PC-9 (cell line): ENCODE data around the gene LUC7L.

Experiments used
- CTCF ChIP-seq: fragments of 200-600 bp; sonication (generic); conservative IDR thresholded peaks from 2 replicates; pipeline ENCODE4 v1.6.1; 2017; ENCODE audit warnings: mixed run types, antibody characterized with exemption, mild to moderate bottlenecking, moderate library complexity
- EZH2 ChIP-seq: fragments of 200-600 bp; sonication (generic); IDR thresholded peaks from 2 replicates; pipeline ENCODE4 v1.8.0; 2017; ENCODE audit warnings: antibody characterized with exemption, low read depth

GRCh38 chr16:181565-182021 lies 47.7 kb downstream of the LUC7L start:
- peak; percentile 93 for TF ChIP-seq CTCF
- no peak for TF ChIP-seq EZH2
